PC-9 (cell line): ENCODE measurements around the gene MRPL54. TPM values are rescaled to one million over a fixed set of nuclear protein-coding genes. Genes with fewer than 3 reads are reported as not detected.

Source experiments
- BruUV-seq: library from RNA; stranded (reverse); fragments of 400-500 nt; replicated peaks from 2 replicates; lab custom pipeline; 2021; lab: Mats Ljungman, UMichigan
- CTCF ChIA-PET: fragments of 300-600 bp; sonication (Branson Sonifier 250); formaldehyde crosslinking; loops from one replicate; lab custom pipeline; 2022; ENCODE audit warnings: antibody characterized with exemption; lab: Charles Lee
- POLR2A ChIA-PET: fragments of 300-600 bp; sonication (Branson Sonifier 250); formaldehyde crosslinking; loops from one replicate; lab custom pipeline; 2022; ENCODE audit warnings: antibody characterized with exemption; ENCODE audit not compliant: unreplicated experiment; lab: Charles Lee
- DNase-seq, 2 experiments: peaks; one replicate each; pipeline versions ENCODE4 v3.0.0 to v3.0.0-alpha.2; 2015 to 2022; ENCODE audit warnings: mixed read lengths in 1 of 2
- H2AFZ ChIP-seq: fragments of 200-600 bp; sonication (generic); 2 replicates; pipeline ENCODE4 v1.8.1; 2017; ENCODE audit warnings: antibody characterized with exemption
- H3F3A ChIP-seq: fragments of 200-600 bp; sonication (generic); 2 replicates; pipeline ENCODE4 v1.8.1; 2017; ENCODE audit warnings: antibody characterized with exemption, mild to moderate bottlenecking, low read depth; ENCODE audit not compliant: insufficient read depth
- H3K27ac ChIP-seq: fragments of 200-600 bp; sonication (generic); 2 replicates; pipeline ENCODE4 v1.6.1; 2016; ENCODE audit warnings: mixed run types
- H3K27me3 ChIP-seq: fragments of 200-600 bp; sonication (generic); 2 replicates; pipeline ENCODE4 v1.6.1; 2016; ENCODE audit warnings: low read depth, mixed run types; ENCODE audit not compliant: insufficient read depth
- H3K36me3 ChIP-seq: fragments of 200-600 bp; sonication (generic); 2 replicates; pipeline ENCODE4 v1.6.1; 2016; ENCODE audit warnings: low read depth, mixed run types
- H3K4me1 ChIP-seq: fragments of 200-600 bp; sonication (generic); replicated peaks from 2 replicates; pipeline ENCODE4 v1.6.1; 2016; ENCODE audit warnings: mixed run types; ENCODE audit not compliant: insufficient read depth
- H3K4me2 ChIP-seq: fragments of 200-600 bp; sonication (generic); 2 replicates; pipeline ENCODE4 v1.6.1; 2017; ENCODE audit warnings: mixed run types
- H3K4me3 ChIP-seq: fragments of 200-600 bp; sonication (generic); 2 replicates; pipeline ENCODE4 v1.6.1; 2016; ENCODE audit warnings: mixed run types
- H3K79me2 ChIP-seq: fragments of 200-600 bp; sonication (generic); 2 replicates; pipeline ENCODE4 v1.6.1; 2017; ENCODE audit warnings: low read depth, mixed run types
- H3K9me2 ChIP-seq: fragments of 200-600 bp; sonication (generic); 2 replicates; pipeline ENCODE4 v1.8.1; 2017; ENCODE audit warnings: mild to moderate bottlenecking; ENCODE audit not compliant: insufficient read depth
- H3K9me3 ChIP-seq: fragments of 200-600 bp; sonication (generic); 2 replicates; pipeline ENCODE4 v1.8.1; 2016; ENCODE audit warnings: low read depth; ENCODE audit not compliant: insufficient read depth
- H4K20me1 ChIP-seq: fragments of 200-600 bp; sonication (generic); 2 replicates; pipeline ENCODE4 v1.8.1; 2017; ENCODE audit not compliant: insufficient read depth
- EZH2 ChIP-seq: fragments of 200-600 bp; sonication (generic); IDR thresholded peaks from 2 replicates; pipeline ENCODE4 v1.8.0; 2017; ENCODE audit warnings: antibody characterized with exemption, low read depth
- intact Hi-C: fragments of 100-400 bp; cut with micrococcal nuclease; formaldehyde crosslinking; loops from one replicate; pipeline ENCODE4 v1.10.0; 2022; ENCODE audit not compliant: unreplicated experiment
- total RNA-seq: library from RNA; stranded (reverse); gene quantifications from 2 replicates; pipeline ENCODE4 v1.2.3, GENCODE V29; 2021
- TF ChIP-seq, protein P1 (sequence below): fragments of 200-600 bp; sonication (generic); conservative IDR thresholded peaks from 2 replicates; pipeline ENCODE4 v1.6.1; 2017; ENCODE audit warnings: mixed run types, antibody characterized with exemption, mild to moderate bottlenecking, moderate library complexity

MRPL54 gene
- total RNA-seq, 1 experiment from 2014 or later: 31.6 TPM

DNA sequence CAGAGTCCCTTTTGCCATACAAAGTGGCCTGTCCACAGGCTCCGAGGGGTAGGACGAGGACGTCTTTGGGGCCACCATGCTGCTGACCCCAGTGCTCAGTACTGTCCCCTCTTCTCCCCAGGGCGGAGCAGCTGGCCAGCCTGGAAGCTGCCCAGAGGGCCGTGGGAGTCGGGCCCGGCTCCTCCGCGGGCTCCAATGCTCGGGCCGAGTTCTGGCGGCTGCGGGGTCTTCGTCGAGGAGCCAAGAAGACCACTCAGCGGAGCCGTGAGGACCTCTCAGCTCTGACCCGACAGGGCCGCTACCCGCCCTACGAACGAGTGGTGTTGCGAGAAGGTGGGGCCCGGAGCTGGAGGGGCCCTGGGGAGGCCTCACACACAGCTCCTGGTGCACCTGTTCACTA is 22.1 kb upstream of the MRPL54 start:
- CTCF ChIA-PET: no interaction called here
- DNase-seq: no peak
- Histone ChIP-seq H3K4me1 (no peaks in the 10 kb centered on the region), H3F3A (no peaks in the 10 kb centered on the region), H3K4me3 (no peak overlapping the region), H3K9me2 (no peaks in the 10 kb centered on the region), H3K79me2 (no peaks in the 10 kb centered on the region), H4K20me1 (no peaks in the 10 kb centered on the region; the same call in 1 of the 2 replicates), H3K9me3 (no peaks in the 10 kb centered on the region), H3K4me2 (no peak overlapping the region), H3K27me3 (no peaks in the 10 kb centered on the region), H3K27ac (no peak overlapping the region), H2AFZ (no peak overlapping the region), H3K36me3 (no peaks in the 10 kb centered on the region)
- no peak for TF ChIP-seq EZH2
- TF ChIP-seq, protein P1, sequence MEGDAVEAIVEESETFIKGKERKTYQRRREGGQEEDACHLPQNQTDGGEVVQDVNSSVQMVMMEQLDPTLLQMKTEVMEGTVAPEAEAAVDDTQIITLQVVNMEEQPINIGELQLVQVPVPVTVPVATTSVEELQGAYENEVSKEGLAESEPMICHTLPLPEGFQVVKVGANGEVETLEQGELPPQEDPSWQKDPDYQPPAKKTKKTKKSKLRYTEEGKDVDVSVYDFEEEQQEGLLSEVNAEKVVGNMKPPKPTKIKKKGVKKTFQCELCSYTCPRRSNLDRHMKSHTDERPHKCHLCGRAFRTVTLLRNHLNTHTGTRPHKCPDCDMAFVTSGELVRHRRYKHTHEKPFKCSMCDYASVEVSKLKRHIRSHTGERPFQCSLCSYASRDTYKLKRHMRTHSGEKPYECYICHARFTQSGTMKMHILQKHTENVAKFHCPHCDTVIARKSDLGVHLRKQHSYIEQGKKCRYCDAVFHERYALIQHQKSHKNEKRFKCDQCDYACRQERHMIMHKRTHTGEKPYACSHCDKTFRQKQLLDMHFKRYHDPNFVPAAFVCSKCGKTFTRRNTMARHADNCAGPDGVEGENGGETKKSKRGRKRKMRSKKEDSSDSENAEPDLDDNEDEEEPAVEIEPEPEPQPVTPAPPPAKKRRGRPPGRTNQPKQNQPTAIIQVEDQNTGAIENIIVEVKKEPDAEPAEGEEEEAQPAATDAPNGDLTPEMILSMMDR: no peak
- POLR2A ChIA-PET: no interaction called here
- BruUV-seq: no TSS peak
- intact Hi-C loops: no loop called here

DNA sequence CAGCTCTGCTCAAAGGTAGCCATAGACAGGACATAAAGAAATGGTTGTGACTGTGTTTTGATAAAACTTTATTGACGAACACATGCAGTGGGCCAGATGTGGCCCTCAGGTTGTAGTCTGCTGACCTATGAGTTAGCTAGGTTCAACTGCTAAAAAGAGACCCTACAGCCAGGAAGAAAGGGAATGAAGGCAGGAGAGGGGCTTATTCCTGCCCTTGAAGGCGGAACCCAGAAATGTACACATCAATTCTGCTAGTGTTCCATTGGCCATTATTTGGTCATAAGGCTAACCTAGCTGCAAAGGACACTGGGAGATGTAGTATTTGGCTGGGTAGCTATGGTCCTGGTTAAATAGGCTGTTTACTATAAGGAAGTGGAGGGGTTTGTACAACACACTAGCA is 19.0 kb upstream of the MRPL54 start:
- intact Hi-C loops: no loop called here
- Histone ChIP-seq H2AFZ (no peak overlapping the region), H3K4me1 (no peaks in the 10 kb centered on the region), H3K79me2 (no peaks in the 10 kb centered on the region), H3K27me3 (no peaks in the 10 kb centered on the region), H3K36me3 (no peaks in the 10 kb centered on the region), H3K4me2 (no peak overlapping the region), H3F3A (no peaks in the 10 kb centered on the region), H3K27ac (no peak overlapping the region), H3K9me2 (no peaks in the 10 kb centered on the region), H3K9me3 (no peaks in the 10 kb centered on the region), H3K4me3 (no peak overlapping the region), H4K20me1 (no peaks in the 10 kb centered on the region; the same call in 1 of the 2 replicates)
- ChIA-PET CTCF (interaction anchor here (0.6 kb wide), 1 partner anchor 666 kb away, joined by 13 read pairs; no protein-coding TSS in a partner anchor), POLR2A (no interaction called here)
- TF ChIP-seq, protein P1: no peak
- TF ChIP-seq EZH2: no peak
- no peak for DNase-seq
- no TSS peak for BruUV-seq

DNA sequence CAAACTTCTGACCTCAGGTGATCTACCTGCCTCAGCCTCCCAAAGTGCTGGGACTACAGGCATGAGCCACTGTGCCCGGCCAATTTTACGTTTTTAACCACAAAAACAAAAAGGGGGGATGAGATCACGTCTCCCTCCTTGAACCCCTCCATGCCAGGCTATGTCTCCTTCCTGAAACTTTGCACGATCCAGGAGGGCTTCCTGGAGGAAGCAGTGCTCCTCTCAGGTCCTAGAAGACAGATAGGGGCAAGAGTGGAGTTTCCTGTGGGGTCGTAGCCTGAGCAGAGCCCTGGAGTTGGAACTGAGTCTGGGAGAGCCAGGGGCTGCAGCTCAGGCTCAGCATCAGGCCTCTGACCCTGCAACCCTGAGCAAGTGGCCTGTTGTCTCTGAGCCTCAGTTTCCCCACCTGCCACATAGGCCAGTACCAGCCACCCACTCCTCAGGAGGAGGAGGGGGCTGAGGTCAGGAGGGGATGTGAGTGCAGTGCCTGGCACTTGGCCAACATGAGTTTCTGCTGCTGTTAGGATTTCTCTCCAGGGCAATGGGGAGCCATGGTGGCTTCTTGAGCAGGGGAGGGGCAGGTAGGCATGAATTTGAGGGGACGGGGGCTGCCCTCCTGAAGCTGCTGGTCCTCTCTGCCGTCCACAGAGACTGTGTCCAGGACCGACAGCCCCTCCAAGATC is 17.0 kb upstream of the MRPL54 start:
- POLR2A ChIA-PET: no interaction called here
- intact Hi-C loops: no loop called here
- Histone ChIP-seq H3K36me3 (no peaks in the 10 kb centered on the region), H3K27ac (no peak overlapping the region), H3K9me3 (no peaks in the 10 kb centered on the region), H4K20me1 (no peaks in the 10 kb centered on the region; the same call in 1 of the 2 replicates), H3K4me2 (no peak overlapping the region), H3K9me2 (no peaks in the 10 kb centered on the region), H3K4me1 (no peaks in the 10 kb centered on the region), H3K27me3 (no peaks in the 10 kb centered on the region), H3K79me2 (no peaks in the 10 kb centered on the region), H2AFZ (no peak overlapping the region), H3K4me3 (no peak overlapping the region), H3F3A (no peaks in the 10 kb centered on the region)
- TF ChIP-seq EZH2: no peak
- TF ChIP-seq, protein P1: no peak
- no peak for DNase-seq
- no TSS peak for BruUV-seq
- CTCF ChIA-PET: no interaction called here
